ENCODE measurements around the gene SRGAP1.

DNA sequence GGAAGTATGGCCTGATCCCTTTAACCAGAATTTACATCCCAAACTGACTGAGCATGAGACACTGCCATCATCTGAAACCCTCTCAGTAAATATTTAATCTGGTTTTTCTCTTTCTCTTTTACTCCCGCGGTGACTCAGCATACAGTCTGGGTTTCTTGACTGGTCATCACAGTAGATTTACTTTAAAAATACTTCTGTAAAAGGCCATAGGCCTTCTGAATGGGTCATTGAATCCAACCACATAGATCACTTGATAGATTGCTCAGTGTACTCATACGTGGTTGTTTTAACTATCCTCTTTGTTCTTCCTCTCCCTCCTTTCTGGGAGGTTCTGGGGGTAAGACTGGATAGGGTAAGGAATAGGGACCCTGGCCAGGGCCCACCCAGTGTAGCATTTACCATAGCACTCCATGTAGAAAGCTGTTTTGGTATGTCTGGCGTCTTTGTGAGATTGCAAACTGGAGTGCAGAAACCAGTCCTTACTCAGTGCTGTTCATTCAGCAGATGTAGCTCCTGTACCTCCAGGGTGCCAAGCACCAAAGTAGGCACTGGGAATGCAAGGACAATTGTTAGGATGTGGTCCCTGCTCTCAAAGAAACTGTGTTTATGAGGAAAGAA is 165.7 kb downstream of the SRGAP1 start:
- TF ChIP-seq EZH2 (IDR thresholded peaks at IDR 0.05) (no peak), EZH2phosphoT487 (IDR thresholded peaks at IDR 0.05) (no peak)
- TF ChIP-seq, protein P1, sequence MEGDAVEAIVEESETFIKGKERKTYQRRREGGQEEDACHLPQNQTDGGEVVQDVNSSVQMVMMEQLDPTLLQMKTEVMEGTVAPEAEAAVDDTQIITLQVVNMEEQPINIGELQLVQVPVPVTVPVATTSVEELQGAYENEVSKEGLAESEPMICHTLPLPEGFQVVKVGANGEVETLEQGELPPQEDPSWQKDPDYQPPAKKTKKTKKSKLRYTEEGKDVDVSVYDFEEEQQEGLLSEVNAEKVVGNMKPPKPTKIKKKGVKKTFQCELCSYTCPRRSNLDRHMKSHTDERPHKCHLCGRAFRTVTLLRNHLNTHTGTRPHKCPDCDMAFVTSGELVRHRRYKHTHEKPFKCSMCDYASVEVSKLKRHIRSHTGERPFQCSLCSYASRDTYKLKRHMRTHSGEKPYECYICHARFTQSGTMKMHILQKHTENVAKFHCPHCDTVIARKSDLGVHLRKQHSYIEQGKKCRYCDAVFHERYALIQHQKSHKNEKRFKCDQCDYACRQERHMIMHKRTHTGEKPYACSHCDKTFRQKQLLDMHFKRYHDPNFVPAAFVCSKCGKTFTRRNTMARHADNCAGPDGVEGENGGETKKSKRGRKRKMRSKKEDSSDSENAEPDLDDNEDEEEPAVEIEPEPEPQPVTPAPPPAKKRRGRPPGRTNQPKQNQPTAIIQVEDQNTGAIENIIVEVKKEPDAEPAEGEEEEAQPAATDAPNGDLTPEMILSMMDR (IDR thresholded peaks at IDR 0.05) = no peak
